ENCODE measurements around the gene MAML2.

- TF ChIP-seq GATA2 (IDR thresholded peaks at IDR 0.05; ENCODE audit: low read depth, low read length): no peak
- no peak for TF ChIP-seq GATA3 (IDR thresholded peaks at IDR 0.05; ENCODE audit: low read depth, low read length)
These were observed 187.2 kb downstream of the MAML2 start for GRCh38 chr11:96155627-96156378.
